Embryonic facial prominence (tissue), 1 donor: ENCODE measurements around the gene PIAS4.
"Not testable (repeated sequence)": the region's sequence is repeated elsewhere in the genome, so short reads cannot be mapped to it uniquely, and the experiment has no call there.

Experiments used
- DNase-seq: peaks from one replicate; pipeline ENCODE4 v3.0.0-alpha.2; 2016; ENCODE audit errors: extremely low spot score

Gene PIAS4

GRCh38 chr19:4007021-4007835, at the start of gene PIAS4:
Gene PIAS4 (plus strand): TSS chr19:4007736. CDS start chr19:4007761, 25 bp downstream.
- DNase-seq = peak; percentile 89

- DNase-seq = no peak
These were observed 48.4 kb upstream of the PIAS4 start for GRCh38 chr19:3958836-3959765.

GRCh38 chr19:3959766-3960131, 47.8 kb upstream of the PIAS4 start:
- no peak for DNase-seq

GRCh38 chr19:3961007-3961406, 46.5 kb upstream of the PIAS4 start:
- no peak for DNase-seq

- DNase-seq = no peak
These were observed 43.9 kb upstream of the PIAS4 start for GRCh38 chr19:3963458-3964255.

GRCh38 chr19:3964256-3965194, 43.0 kb upstream of the PIAS4 start:
- DNase-seq = no peak

GRCh38 chr19:3966051-3967017, 41.2 kb upstream of the PIAS4 start:
- DNase-seq = no peak

GRCh38 chr19:3967983-3968382, 39.6 kb upstream of the PIAS4 start:
- DNase-seq = not testable (repeated sequence)

GRCh38 chr19:3968556-3969434, 38.7 kb upstream of the PIAS4 start:
- peak; percentile 66 for DNase-seq

- no peak for DNase-seq
These were observed 37.9 kb upstream of the PIAS4 start for GRCh38 chr19:3969435-3970312.

GRCh38 chr19:3970313-3970807, 37.2 kb upstream of the PIAS4 start:
- DNase-seq = no peak

GRCh38 chr19:3970808-3971598, 36.5 kb upstream of the PIAS4 start, which contains the start of gene DAPK3:
Gene DAPK3 (minus strand): TSS chr19:3971099. CDS start chr19:3969735, 1,364 bp downstream.
- peak; percentile 92 for DNase-seq

- DNase-seq = no peak
These were observed 32.4 kb upstream of the PIAS4 start for GRCh38 chr19:3975144-3975543.

- no peak for DNase-seq
These were observed 31.9 kb upstream of the PIAS4 start for GRCh38 chr19:3975637-3976087.

- DNase-seq = no peak
These were observed 30.9 kb upstream of the PIAS4 start for GRCh38 chr19:3976495-3977241.
